ENCODE results near the gene RPRD1B.

RPRD1B gene

DNA sequence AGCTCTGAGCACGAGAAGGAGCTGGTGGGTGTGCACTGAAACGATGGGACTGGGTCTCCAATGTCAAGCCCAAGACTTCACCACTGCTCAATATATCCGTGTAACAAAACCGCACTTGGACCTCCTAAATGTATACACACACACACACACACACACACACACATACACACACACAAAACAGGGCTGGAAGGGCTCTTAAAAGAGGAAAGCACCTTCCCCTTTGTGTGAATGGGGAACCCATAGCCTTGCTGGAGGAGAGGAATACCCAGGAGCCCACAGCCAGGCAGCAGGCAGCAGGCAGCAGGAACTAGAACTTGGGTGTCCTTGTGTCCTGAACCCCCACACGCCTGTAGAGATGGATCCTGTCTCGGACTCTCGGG, 101.7 kb downstream of the RPRD1B start:
- 93% methylated on average over 7 of the region's 7 CpGs for WGBS
- no peak overlapping the region for H3K4me2 ChIP-seq (ENCODE audit: low read length, poor library complexity, severe bottlenecking)

DNA sequence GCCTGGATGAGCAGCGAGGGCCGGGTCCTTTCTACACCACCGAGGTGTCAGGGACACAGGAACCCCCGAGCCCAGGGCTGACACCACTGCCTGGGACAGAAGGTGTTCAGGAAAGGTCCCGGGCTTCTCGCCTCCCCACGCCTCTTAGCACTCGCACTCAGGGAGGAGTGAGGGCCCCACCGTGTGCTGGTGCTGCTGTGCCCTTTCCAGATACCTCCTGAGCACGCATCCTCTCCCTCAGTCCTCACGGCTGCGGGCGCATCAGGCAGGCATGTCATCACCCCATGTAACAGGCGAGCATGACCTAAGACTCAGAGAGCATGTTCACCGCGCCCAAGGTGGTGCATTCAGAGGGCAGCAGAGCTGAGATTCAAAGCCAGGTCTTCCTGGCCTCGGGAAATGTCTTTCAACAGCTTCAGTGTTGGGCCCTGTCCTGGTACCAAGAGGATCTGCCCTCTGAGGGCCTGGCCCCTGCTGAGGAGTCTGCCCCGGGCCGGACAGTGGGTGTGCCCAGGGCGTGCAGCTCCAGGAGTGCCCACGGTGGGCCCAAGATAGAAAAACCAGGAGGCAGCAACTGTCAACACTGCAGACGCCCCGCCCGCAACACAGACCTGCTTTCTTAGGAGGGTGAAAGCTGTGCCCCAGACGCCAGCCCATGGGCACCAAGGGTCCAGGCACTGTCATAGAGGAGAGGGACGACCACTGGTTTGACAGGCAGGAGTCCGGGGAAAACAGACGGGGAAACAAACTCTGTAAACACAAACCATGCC, 102.3 kb downstream of the RPRD1B start:
- Histone ChIP-seq H4K91ac (ENCODE audit: low read length) (peak overlapping the region; percentile 45), H3K9me3 (ENCODE audit: control insufficient read depth, low read length) (no peaks in the 10 kb centered on the region), H2BK5ac (ENCODE audit: low read depth, low read length, poor library complexity, severe bottlenecking) (no peak overlapping the region), H3K9ac (ENCODE audit: low read length) (no peak overlapping the region), H3K4me1 (ENCODE audit: control insufficient read depth, insufficient read depth, low read depth, low read length) (peaks cover 9% of the 10 kb centered on the region), H3K18ac (ENCODE audit: low read depth in 1 of 2, low read length in 2 of 2) (peak overlapping the region; percentile 40 to 76), H3K27me3 (ENCODE audit: control insufficient read depth in 1 of 2, insufficient read depth in 1 of 2, low read length in 2 of 2) (peaks cover 0 to 24% of the 10 kb centered on the region in 2 experiments), H3K14ac (ENCODE audit: low read length in 2 of 2) (no peak overlapping the region), H3K4me3 (ENCODE audit: insufficient read depth in 1 of 2, low read depth in 1 of 2, low read length in 2 of 2) (no peak overlapping the region), H3K79me1 (replicated peaks; ENCODE audit: low read length, poor library complexity, severe bottlenecking) (no peaks in the 10 kb centered on the region), H2BK120ac (ENCODE audit: low read depth, low read length) (no peak overlapping the region), H2AFZ (ENCODE audit: low read depth, low read length) (no peak overlapping the region), H3K4ac (ENCODE audit: low read depth in 1 of 2, low read length in 2 of 2) (peak overlapping the region in 1 of 2 experiments; percentile 65), H3K23ac (ENCODE audit: low read length in 2 of 2) (no peak overlapping the region), H3K36me3 (ENCODE audit: control insufficient read depth in 1 of 2, insufficient read depth in 2 of 2, low read depth in 1 of 2, low read length in 2 of 2) (peaks cover 0 to 26% of the 10 kb centered on the region in 2 experiments), H2AK5ac (ENCODE audit: low read length, severe bottlenecking) (no peak overlapping the region), H3K4me2 (ENCODE audit: low read length, poor library complexity, severe bottlenecking) (no peak overlapping the region), H3K27ac (ENCODE audit: low read length, poor library complexity, severe bottlenecking) (no peak overlapping the region), H2BK12ac (ENCODE audit: low read length in 2 of 2) (peak overlapping the region; percentile 69 to 86), H2BK15ac (ENCODE audit: low read depth, poor library complexity, severe bottlenecking) (no peak overlapping the region), H4K8ac (ENCODE audit: low read length) (peak overlapping the region; percentile 31)
- 97% methylated on average over 28 of the region's 28 CpGs for WGBS
- no peak for DNase-seq

More for the DNA sequence above, 101.7 kb downstream of the RPRD1B start:
- no peak overlapping the region for H2AFZ ChIP-seq (ENCODE audit: low read depth, low read length)
- H3K23ac ChIP-seq (ENCODE audit: low read length in 2 of 2): no peak overlapping the region
- H3K27ac ChIP-seq (ENCODE audit: low read length, poor library complexity, severe bottlenecking): no peak overlapping the region
- H3K4me1 ChIP-seq (ENCODE audit: control insufficient read depth, insufficient read depth, low read depth, low read length): peaks cover 9% of the 10 kb centered on the region
- no peak overlapping the region for H3K4me3 ChIP-seq (ENCODE audit: insufficient read depth in 1 of 2, low read depth in 1 of 2, low read length in 2 of 2)
- H3K9me3 ChIP-seq (ENCODE audit: control insufficient read depth, low read length): no peaks in the 10 kb centered on the region
- H3K9ac ChIP-seq (ENCODE audit: low read length): no peak overlapping the region
- peaks cover 0 to 26% of the 10 kb centered on the region in 2 experiments for H3K36me3 ChIP-seq (ENCODE audit: control insufficient read depth in 1 of 2, insufficient read depth in 2 of 2, low read depth in 1 of 2, low read length in 2 of 2)
- peak overlapping the region in 1 of 2 experiments; percentile 26 for H3K14ac ChIP-seq (ENCODE audit: low read length in 2 of 2)
- peak overlapping the region; percentile 48 for H4K91ac ChIP-seq (ENCODE audit: low read length)
- no peak overlapping the region for H2BK5ac ChIP-seq (ENCODE audit: low read depth, low read length, poor library complexity, severe bottlenecking)
- H3K18ac ChIP-seq (ENCODE audit: low read depth in 1 of 2, low read length in 2 of 2): peak overlapping the region; percentile 59 to 81
- H3K79me1 ChIP-seq (replicated peaks; ENCODE audit: low read length, poor library complexity, severe bottlenecking): no peaks in the 10 kb centered on the region
- peak overlapping the region; percentile 29 for H4K8ac ChIP-seq (ENCODE audit: low read length)
- peak overlapping the region; percentile 85 for H2BK120ac ChIP-seq (ENCODE audit: low read depth, low read length)
- H3K4ac ChIP-seq (ENCODE audit: low read depth in 1 of 2, low read length in 2 of 2): peak overlapping the region in 1 of 2 experiments; percentile 65
- H3K27me3 ChIP-seq (ENCODE audit: control insufficient read depth in 1 of 2, insufficient read depth in 1 of 2, low read length in 2 of 2): peaks cover 0 to 24% of the 10 kb centered on the region in 2 experiments
- no peak overlapping the region for H2BK15ac ChIP-seq (ENCODE audit: low read depth, poor library complexity, severe bottlenecking)
- peak overlapping the region; percentile 69 to 86 for H2BK12ac ChIP-seq (ENCODE audit: low read length in 2 of 2)
- H2AK5ac ChIP-seq (ENCODE audit: low read length, severe bottlenecking): peak overlapping the region; percentile 78
- no peak for DNase-seq

DNA sequence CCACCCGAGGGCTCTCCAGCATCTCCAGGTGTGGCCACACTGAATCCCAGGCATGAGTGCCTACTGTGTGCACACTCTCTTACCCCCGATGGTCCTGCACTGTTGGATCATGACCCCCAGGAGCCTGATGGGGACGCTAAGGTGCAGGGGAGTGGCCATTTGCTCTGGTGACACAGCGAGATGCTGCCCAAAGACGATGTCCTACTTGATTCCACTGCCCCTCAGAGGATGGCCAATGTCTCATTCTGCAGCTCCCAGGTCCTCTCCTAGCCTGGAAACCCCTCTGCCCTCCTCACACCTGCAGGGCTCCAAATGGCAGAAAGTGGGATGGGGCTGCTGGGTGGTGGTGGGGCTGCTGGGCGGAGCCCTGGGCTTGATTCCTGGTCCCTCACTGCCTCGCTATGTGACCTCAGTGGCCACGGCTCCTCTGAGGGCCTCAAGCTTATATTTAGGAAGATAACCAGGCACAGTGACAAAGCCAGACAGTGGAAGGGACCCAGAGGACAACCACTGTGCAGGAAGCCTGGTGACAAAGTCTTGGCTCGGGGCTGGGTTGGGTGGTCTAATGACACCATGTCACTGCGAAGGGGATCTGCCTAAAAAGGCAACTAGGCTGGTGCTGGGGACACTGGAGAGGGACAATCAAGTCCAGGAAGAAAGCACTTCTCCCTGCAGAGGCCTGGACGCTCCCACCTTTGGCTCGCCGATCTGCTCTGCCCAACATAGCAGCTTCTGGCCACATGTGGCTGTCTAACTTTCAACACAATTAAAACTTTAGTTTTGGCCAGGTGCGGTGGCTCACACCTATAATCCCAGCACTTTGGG, 103.1 kb downstream of the RPRD1B start:
- Histone ChIP-seq H2AFZ (ENCODE audit: low read depth, low read length) (no peak overlapping the region), H2BK5ac (ENCODE audit: low read depth, low read length, poor library complexity, severe bottlenecking) (no peak overlapping the region), H3K23ac (ENCODE audit: low read length in 2 of 2) (peak overlapping the region in 1 of 2 experiments; percentile 9), H3K4me2 (ENCODE audit: low read length, poor library complexity, severe bottlenecking) (no peak overlapping the region), H2BK12ac (ENCODE audit: low read length in 2 of 2) (peak overlapping the region in 1 of 2 experiments; percentile 40), H3K36me3 (ENCODE audit: control insufficient read depth in 1 of 2, insufficient read depth in 2 of 2, low read depth in 1 of 2, low read length in 2 of 2) (peaks cover 0 to 26% of the 10 kb centered on the region in 2 experiments), H3K4me3 (ENCODE audit: insufficient read depth in 1 of 2, low read depth in 1 of 2, low read length in 2 of 2) (no peak overlapping the region), H2BK120ac (ENCODE audit: low read depth, low read length) (peak overlapping the region; percentile 37), H3K27ac (ENCODE audit: low read length, poor library complexity, severe bottlenecking) (no peak overlapping the region), H2BK15ac (ENCODE audit: low read depth, poor library complexity, severe bottlenecking) (no peak overlapping the region), H4K91ac (ENCODE audit: low read length) (peak overlapping the region; percentile 16), H3K9me3 (ENCODE audit: control insufficient read depth, low read length) (no peaks in the 10 kb centered on the region), H3K79me1 (replicated peaks; ENCODE audit: low read length, poor library complexity, severe bottlenecking) (no peaks in the 10 kb centered on the region), H3K27me3 (ENCODE audit: control insufficient read depth in 1 of 2, insufficient read depth in 1 of 2, low read length in 2 of 2) (peaks cover 0 to 20% of the 10 kb centered on the region in 2 experiments), H2AK5ac (ENCODE audit: low read length, severe bottlenecking) (no peak overlapping the region), H3K4me1 (ENCODE audit: control insufficient read depth, insufficient read depth, low read depth, low read length) (peaks cover 12% of the 10 kb centered on the region), H3K18ac (ENCODE audit: low read depth in 1 of 2, low read length in 2 of 2) (peak overlapping the region in 1 of 2 experiments; percentile 11), H3K14ac (ENCODE audit: low read length in 2 of 2) (peak overlapping the region in 1 of 2 experiments; percentile 42), H3K9ac (ENCODE audit: low read length) (no peak overlapping the region), H4K8ac (ENCODE audit: low read length) (peak overlapping the region; percentile 5), H3K4ac (ENCODE audit: low read depth in 1 of 2, low read length in 2 of 2) (no peak overlapping the region)
- 93% methylated on average over 14 of the region's 14 CpGs for WGBS
- DNase-seq: no peak

Measured in mesenchymal stem cell (in vitro differentiated cells and primary cell).